ENCODE measurements around the gene SLC25A2.
"Not testable (repeated sequence)": the region's sequence is repeated elsewhere in the genome, so short reads cannot be mapped to it uniquely, and the experiment has no call there.

Gene SLC25A2

GRCh38 chr5:141303756-141304155 is at the start of gene SLC25A2:
SLC25A2 (minus strand) TSS chr5:141304049; CDS start chr5:141303865, 184 bp downstream.
- no peak for DNase-seq (ENCODE audit: low spot score)

GRCh38 chr5:141351591-141351990 is 47.7 kb upstream of the SLC25A2 start:
- no peak for DNase-seq (ENCODE audit: low spot score)

- peak; percentile 15 for DNase-seq (ENCODE audit: low spot score)
Measured at GRCh38 chr5:141349917-141350619, 46.2 kb upstream of the SLC25A2 start, which contains the start of gene PCDHGB1. PCDHGB1 (plus strand) TSS chr5:141350099; CDS start chr5:141350261, 162 bp downstream.

GRCh38 chr5:141346017-141346416 is 42.2 kb upstream of the SLC25A2 start:
- DNase-seq (ENCODE audit: low spot score): not testable (repeated sequence)

GRCh38 chr5:141345327-141345726 is 41.5 kb upstream of the SLC25A2 start:
- no peak for DNase-seq (ENCODE audit: low spot score)

GRCh38 chr5:141343953-141344463 is 40.2 kb upstream of the SLC25A2 start:
- DNase-seq (ENCODE audit: low spot score): no peak

GRCh38 chr5:141343242-141343952 is 39.5 kb upstream of the SLC25A2 start, which contains the start of gene PCDHGA3:
PCDHGA3 (plus strand) TSS chr5:141343829; CDS start chr5:141344034, 205 bp downstream.
- DNase-seq (ENCODE audit: low spot score): no peak

GRCh38 chr5:141342773-141343172 is 38.9 kb upstream of the SLC25A2 start:
- no peak for DNase-seq (ENCODE audit: low spot score)

- not testable (repeated sequence) for DNase-seq (ENCODE audit: low spot score)
Measured at GRCh38 chr5:141340781-141341354, 37.0 kb upstream of the SLC25A2 start.

- no peak for DNase-seq (ENCODE audit: low spot score)
Measured at GRCh38 chr5:141338538-141339306, 34.9 kb upstream of the SLC25A2 start, which contains the start of gene PCDHGA2. PCDHGA2 (plus strand) TSS chr5:141338760.

GRCh38 chr5:141332571-141332970 is 28.7 kb upstream of the SLC25A2 start:
- DNase-seq (ENCODE audit: low spot score): not testable (repeated sequence)

GRCh38 chr5:141330299-141331080 is 26.6 kb upstream of the SLC25A2 start, which contains the start of gene PCDHGA1:
PCDHGA1 (plus strand) TSS chr5:141330514.
- no peak for DNase-seq (ENCODE audit: low spot score)

GRCh38 chr5:141328231-141328630 is 24.4 kb upstream of the SLC25A2 start:
- DNase-seq (ENCODE audit: low spot score): no peak

- DNase-seq (ENCODE audit: low spot score): peak; percentile 62
Measured at GRCh38 chr5:141326088-141326854, 22.4 kb upstream of the SLC25A2 start.

GRCh38 chr5:141322261-141322660 is 18.4 kb upstream of the SLC25A2 start:
- no peak for DNase-seq (ENCODE audit: low spot score)

GRCh38 chr5:141320225-141321169 is 16.6 kb upstream of the SLC25A2 start, which contains the start of gene TAF7:
TAF7 (minus strand) TSS chr5:141320784; CDS start chr5:141320044, 740 bp downstream.
- DNase-seq (ENCODE audit: low spot score): peak; percentile 91

GRCh38 chr5:141319699-141320098 is 15.8 kb upstream of the SLC25A2 start:
- no peak for DNase-seq (ENCODE audit: low spot score)

- DNase-seq (ENCODE audit: low spot score): no peak
Measured at GRCh38 chr5:141319202-141319601, 15.4 kb upstream of the SLC25A2 start.

- not testable (repeated sequence) for DNase-seq (ENCODE audit: low spot score)
Measured at GRCh38 chr5:141316963-141317362, 13.1 kb upstream of the SLC25A2 start.

Data from pons (tissue), 1 donor.